Right lobe of liver (tissue), 6 donors: ENCODE results near the gene FLYWCH2. TPM values are rescaled to one million over a fixed set of nuclear protein-coding genes. Genes with fewer than 3 reads are reported as not detected.
"Not testable (repeated sequence)": the region's sequence is repeated elsewhere in the genome, so short reads cannot be mapped to it uniquely, and the experiment has no call there.

ENCODE experiments used
- ATAC-seq, 4 donors: fragments of 200-7000 bp; cut with Tn5 transposase; one replicate each; pipeline ENCODE4 v1.9.1; 2020; ENCODE audit warnings: mild to moderate bottlenecking in 4 of 4, moderate library complexity in 4 of 4
- DNase-seq, 3 donors: peaks; one replicate each; pipeline ENCODE4 v3.0.0-alpha.2; 2020
- H3K27ac ChIP-seq, 3 donors: fragments of 200-600 bp; one replicate each; pipeline ENCODE4 v1.8.0; 2022
- H3K27me3 ChIP-seq, 2 donors: fragments of 200-600 bp; one replicate each; pipeline ENCODE4 v1.8.0; 2022
- H3K36me3 ChIP-seq, 4 donors: fragments of 200-600 bp; sonication (generic) in 1 of 4; one replicate each; pipeline versions ENCODE4 v1.5.1 to v1.8.0; 2017 to 2022; ENCODE audit warnings: control low read depth in 1 of 4
- H3K4me1 ChIP-seq, 4 donors: fragments of 200-600 bp; sonication (generic) in 1 of 4; one replicate each; pipeline versions ENCODE4 v1.5.1 to v1.8.0; 2017 to 2022; ENCODE audit warnings: control low read depth in 1 of 4
- H3K4me3 ChIP-seq, 3 donors: fragments of 200-600 bp; one replicate each; pipeline ENCODE4 v1.8.0; 2022
- H3K9me3 ChIP-seq, 4 donors: fragments of 200-600 bp; sonication (generic) in 1 of 4; one replicate each; pipeline versions ENCODE4 v1.5.1 to v1.8.0; 2017 to 2022; ENCODE audit warnings: control low read depth in 1 of 4
- POLR2A ChIP-seq: fragments of 450-650 bp; IDR thresholded peaks from one replicate; pipeline ENCODE4 v1.6.1; 2017; ENCODE audit warnings: antibody characterized with exemption, mild to moderate bottlenecking
- WGBS: methylation state at CpG from one replicate; pipeline ENCODE4 v1.1.6; 2018; ENCODE audit warnings: low coverage, low lambda C conversion rate; ENCODE audit not compliant: insufficient coverage; ENCODE audit errors: missing lambda C conversion rate; 5-methylcytosine and 5-hydroxymethylcytosine counted together
- intact Hi-C, 2 donors: fragments of 100-400 bp; cut with DNase I; formaldehyde crosslinking; loops; one replicate each; pipeline versions ENCODE4 v1.11.2 to v1.14.1; 2022
- total RNA-seq, 6 experiments: library from RNA; depleted of rRNA in 2 of 6; stranded (reverse); fragments of >200 nt in 2 of 6; fragmentation: NEBNext Ultra II Directional in 3 of 6; extraction: Animal tissue kit (Norgen Biotek cat#: 25700) in 3 of 6; gene quantifications; one replicate each; pipeline versions ENCODE4 v1.1.0 to v1.2.4, GENCODE V29; 2016 to 2023
- TF ChIP-seq, protein P1 (sequence below), 4 donors: fragments of 200-600 bp in 3 of 4; fragments of 450-650 bp in 1 of 4; IDR thresholded peaks; one replicate each; pipeline versions ENCODE4 v1.5.1 to v1.8.0; 2016 to 2022; ENCODE audit warnings: antibody characterized with exemption in 4 of 4, mild to moderate bottlenecking in 2 of 4
- donor health status: DM: no; HTN: yes; CAD: no.
- donor health status: DM: no; HTN: no; CAD: no.
- donor health status: DM: no; HTN: no; CAD: no.
- donor health status: DM: no; HTN: yes; CAD: no.
- donor health status: DM: no; HTN: yes; CAD: no.

Gene FLYWCH2
- total RNA-seq, 6 experiments from 2014 or later = 3.6 to 18.9 (median 5.6) TPM

GRCh38 chr16:2937170-2937569, 54.2 kb downstream of the FLYWCH2 start:
- TF ChIP-seq, protein P1, sequence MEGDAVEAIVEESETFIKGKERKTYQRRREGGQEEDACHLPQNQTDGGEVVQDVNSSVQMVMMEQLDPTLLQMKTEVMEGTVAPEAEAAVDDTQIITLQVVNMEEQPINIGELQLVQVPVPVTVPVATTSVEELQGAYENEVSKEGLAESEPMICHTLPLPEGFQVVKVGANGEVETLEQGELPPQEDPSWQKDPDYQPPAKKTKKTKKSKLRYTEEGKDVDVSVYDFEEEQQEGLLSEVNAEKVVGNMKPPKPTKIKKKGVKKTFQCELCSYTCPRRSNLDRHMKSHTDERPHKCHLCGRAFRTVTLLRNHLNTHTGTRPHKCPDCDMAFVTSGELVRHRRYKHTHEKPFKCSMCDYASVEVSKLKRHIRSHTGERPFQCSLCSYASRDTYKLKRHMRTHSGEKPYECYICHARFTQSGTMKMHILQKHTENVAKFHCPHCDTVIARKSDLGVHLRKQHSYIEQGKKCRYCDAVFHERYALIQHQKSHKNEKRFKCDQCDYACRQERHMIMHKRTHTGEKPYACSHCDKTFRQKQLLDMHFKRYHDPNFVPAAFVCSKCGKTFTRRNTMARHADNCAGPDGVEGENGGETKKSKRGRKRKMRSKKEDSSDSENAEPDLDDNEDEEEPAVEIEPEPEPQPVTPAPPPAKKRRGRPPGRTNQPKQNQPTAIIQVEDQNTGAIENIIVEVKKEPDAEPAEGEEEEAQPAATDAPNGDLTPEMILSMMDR (IDR thresholded peaks at IDR 0.05) = no peak
- DNase-seq = no peak
- Histone ChIP-seq H3K4me3 (no peak overlapping the region), H3K4me1 (no peaks in the 10 kb centered on the region), H3K9me3 (no peaks in the 10 kb centered on the region), H3K36me3 (peaks cover 0 to 55% (median 16%) of the 10 kb centered on the region in 4 donors), H3K27me3 (no peaks in the 10 kb centered on the region), H3K27ac (no peak overlapping the region)
- peak in 1 of 4 donors; percentile 20 for ATAC-seq
- intact Hi-C loops = no loop called here
- WGBS = no CpG with 5 or more reads among the region's 24 CpGs

DNA sequence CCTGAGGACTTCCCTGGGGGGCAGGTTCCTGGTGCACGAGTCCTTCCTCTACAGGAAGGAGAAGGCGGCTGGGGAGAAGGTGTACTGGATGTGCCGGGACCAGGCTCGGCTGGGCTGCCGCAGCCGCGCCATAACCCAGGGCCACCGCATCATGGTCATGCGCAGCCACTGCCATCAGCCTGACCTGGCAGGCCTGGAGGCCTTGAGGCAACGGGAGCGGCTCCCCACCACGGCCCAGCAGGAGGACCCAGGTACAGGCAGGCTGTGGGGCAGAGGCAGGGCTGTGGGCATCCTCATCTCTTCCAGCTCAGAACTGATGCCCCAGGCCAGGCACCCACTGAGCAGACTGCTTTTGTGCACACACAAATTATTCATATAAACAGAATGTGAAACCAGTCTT, 55.2 kb downstream of the FLYWCH2 start:
- intact Hi-C loops = no loop called here
- no peak for ATAC-seq
- Histone ChIP-seq H3K36me3 (peaks cover 0 to 55% (median 16%) of the 10 kb centered on the region in 4 donors), H3K27me3 (no peaks in the 10 kb centered on the region), H3K4me3 (no peak overlapping the region), H3K4me1 (no peaks in the 10 kb centered on the region), H3K27ac (no peak overlapping the region), H3K9me3 (no peaks in the 10 kb centered on the region)
- TF ChIP-seq, protein P1 (IDR thresholded peaks at IDR 0.05) = no peak
- no peak for TF ChIP-seq POLR2A
- DNase-seq = no peak
- WGBS = no CpG with 5 or more reads among the region's 12 CpGs

DNA sequence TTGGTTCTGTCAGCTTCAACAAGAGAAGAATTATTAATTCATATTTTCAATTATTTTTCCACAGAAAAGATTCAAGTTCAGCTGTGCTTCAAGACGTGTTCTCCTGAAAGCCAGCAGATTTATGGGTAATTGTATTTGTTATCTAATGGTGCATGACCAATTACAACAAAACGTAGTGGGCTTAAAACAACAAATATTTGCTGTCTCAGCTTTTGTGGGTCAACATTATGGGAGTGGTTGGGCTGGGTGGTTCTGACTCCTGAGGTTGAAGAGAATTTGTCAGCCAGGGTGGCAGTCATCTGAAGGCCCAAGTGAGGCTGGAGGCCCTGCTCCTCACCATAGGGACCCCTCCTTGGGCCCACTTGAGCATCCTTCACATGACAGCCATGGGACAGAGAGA, 57.0 kb downstream of the FLYWCH2 start:
- intact Hi-C loops = no loop called here
- DNase-seq = no peak
- H3K4me3 ChIP-seq = no peak overlapping the region
- H3K4me1 ChIP-seq = no peaks in the 10 kb centered on the region
- no peaks in the 10 kb centered on the region for H3K27me3 ChIP-seq
- ATAC-seq = no peak
- no peaks in the 10 kb centered on the region for H3K9me3 ChIP-seq
- TF ChIP-seq, protein P1 (IDR thresholded peaks at IDR 0.05) = no peak
- no peak for TF ChIP-seq POLR2A
- H3K36me3 ChIP-seq = peaks cover 0 to 47% (median 15%) of the 10 kb centered on the region in 4 donors
- H3K27ac ChIP-seq = no peak overlapping the region
- 78% methylated on average over 2 of the region's 2 CpGs for WGBS

- H3K4me1 ChIP-seq = no peaks in the 10 kb centered on the region
- intact Hi-C loops = no loop called here
- no peak overlapping the region for H3K4me3 ChIP-seq
- ATAC-seq (no peak), DNase-seq (no peak)
- 76% methylated on average over 4 of the region's 4 CpGs for WGBS
- H3K9me3 ChIP-seq = no peaks in the 10 kb centered on the region
- H3K27ac ChIP-seq = no peak overlapping the region
- no peak for TF ChIP-seq POLR2A
- TF ChIP-seq, protein P1 (IDR thresholded peaks at IDR 0.05) = no peak
- peaks cover 0 to 42% (median 14%) of the 10 kb centered on the region in 4 donors for H3K36me3 ChIP-seq
- no peaks in the 10 kb centered on the region for H3K27me3 ChIP-seq
Measured at GRCh38 chr16:2942045-2942444, 59.0 kb downstream of the FLYWCH2 start.

DNA sequence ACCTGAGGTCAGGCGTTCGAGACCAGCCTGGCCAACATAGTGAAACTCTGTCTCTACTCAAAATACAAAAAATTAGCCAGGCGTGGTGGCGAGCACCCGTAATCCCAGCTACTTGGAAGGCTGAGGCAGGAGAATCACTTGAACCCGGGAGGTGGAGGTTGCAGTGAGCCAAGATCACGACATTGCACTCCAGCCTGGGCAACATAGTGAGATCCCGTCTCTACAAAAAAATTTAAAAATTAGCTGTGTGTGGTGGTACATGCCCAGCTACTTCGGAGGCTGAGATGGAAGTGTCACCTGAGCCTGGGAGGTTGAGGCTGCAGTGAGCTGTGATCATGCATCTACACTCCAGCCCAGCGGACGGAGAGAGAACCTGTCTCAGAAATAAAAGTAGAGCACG, 60.7 kb downstream of the FLYWCH2 start:
- ATAC-seq, H3K27me3 ChIP-seq, H3K4me3 ChIP-seq, H3K9me3 ChIP-seq, H3K4me1 ChIP-seq, DNase-seq, H3K27ac ChIP-seq, intact Hi-C loops: not testable (repeated sequence)
- 70% methylated on average over 9 of the region's 12 CpGs for whole genome bisulfite sequencing
- peaks cover 0 to 29% (median 11%) of the 10 kb centered on the region in 4 donors for H3K36me3 ChIP-seq
